HT1080 (cell line): ENCODE results near the gene RNF157. TPM values are rescaled to one million over a fixed set of nuclear protein-coding genes. Genes with fewer than 3 reads are reported as not detected.
A peak's percentile ranks its signal among the peaks of the same experiment; 100 is the strongest.

Experiments used
- DNase-seq: peaks from one replicate; pipeline ENCODE4 v3.0.0-alpha.2; 2015; ENCODE audit warnings: low read depth
- polyA plus RNA-seq, 2 experiments: library from polyadenylated mRNA; depleted of rRNA; stranded (reverse); fragments of >200 nt; gene quantifications; 2 replicates each; pipeline ENCODE4 v1.2.3, GENCODE V29; 2015
- total RNA-seq: library from RNA; depleted of rRNA; stranded (reverse); fragments of >200 nt; shearing (Covaris generic); gene quantifications from 2 replicates; pipeline ENCODE4 v1.2.3, GENCODE V29; 2014; rRNA removed

RNF157 gene
- 0.10 and 0.23 TPM in 2 replicates for total RNA-seq
- polyA plus RNA-seq (2015; cell fraction: cytosol; rRNA removed) = 0.53 and 2.0 TPM in 2 replicates
- 0.39 and 0.78 TPM in 2 replicates for polyA plus RNA-seq (2015; cell fraction: nucleus; rRNA removed)

DNA sequence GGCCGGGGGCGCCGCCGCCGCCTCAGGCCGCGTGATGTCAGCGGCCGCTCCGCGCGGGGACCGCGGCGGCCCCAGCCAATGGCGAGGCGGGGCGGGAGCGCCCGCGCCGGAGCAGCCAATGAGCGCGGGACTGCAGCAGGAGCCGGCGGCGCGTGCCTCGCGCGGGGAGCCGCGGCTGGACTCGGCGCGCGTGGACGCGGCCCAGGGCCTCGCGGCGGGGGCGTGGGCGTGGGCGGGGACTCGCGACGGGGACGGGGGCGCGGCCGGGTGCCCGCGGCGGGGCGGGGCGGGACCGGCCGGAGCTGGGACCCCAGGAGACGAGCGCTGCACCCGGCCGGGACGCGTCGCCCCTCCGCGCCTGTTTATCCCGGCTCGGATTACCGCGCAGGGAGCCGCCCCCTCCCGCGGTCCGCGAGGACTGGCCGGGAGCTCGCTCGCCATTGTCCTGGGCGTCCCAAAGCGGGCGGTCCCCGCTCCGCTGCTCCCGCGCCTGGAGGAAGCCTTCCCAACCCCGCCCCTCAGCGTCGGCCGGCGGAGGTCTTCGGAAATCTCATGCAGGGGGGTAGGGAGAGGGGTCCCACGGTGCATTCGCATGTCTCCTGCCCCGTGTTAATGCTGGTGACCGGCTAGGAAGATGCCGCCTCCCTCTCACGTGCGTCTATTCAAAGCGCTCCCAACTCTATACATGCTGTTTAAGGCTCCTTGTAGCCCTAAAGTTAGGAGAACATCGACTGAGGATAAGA is at the start of gene RNF157:
RNF157 (minus strand) TSS at position 33 of the 743 bp plus-strand sequence. CDS start 253 bp downstream, outside the sequence.
- DNase-seq = no peak

DNA sequence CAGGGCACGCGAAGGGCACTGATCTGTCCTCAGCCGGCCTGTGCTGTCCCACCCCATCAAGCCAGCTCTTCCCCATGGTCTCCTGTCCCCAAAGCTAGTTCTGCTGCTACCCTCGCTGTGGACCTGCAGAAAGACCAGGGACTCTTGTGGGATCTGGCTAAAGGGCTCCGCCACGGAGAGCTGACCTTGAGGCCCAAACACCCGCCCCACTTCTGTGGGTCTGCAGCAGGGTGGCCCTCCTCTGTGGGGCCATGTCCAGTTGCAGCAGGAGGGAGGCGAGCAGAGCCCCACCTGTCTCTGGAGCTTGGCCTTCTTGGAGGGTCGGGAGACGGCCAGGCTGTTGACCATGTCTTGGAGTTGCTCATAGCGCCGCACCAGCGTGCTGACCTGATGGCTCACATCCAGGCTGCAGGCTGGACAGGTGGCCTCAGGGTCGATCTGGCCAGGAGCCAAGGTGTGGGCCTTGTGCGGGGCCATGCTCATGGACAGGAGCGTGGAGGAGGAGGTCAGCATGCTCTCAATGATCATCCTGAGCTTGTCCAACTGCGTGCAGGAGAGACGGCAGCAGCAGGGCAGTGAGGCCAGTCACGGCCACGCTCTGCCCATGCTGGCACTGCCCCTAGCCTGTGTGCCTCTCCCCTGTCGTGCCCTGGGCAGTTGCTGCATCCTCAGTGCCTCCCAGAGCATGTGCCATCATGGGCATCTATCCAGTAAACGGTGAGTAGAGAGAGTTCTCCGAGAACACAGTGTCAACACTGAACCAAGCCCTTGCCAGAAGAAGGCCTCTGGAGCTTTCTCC is 41.5 kb upstream of the RNF157 start:
- no peak for DNase-seq

DNA sequence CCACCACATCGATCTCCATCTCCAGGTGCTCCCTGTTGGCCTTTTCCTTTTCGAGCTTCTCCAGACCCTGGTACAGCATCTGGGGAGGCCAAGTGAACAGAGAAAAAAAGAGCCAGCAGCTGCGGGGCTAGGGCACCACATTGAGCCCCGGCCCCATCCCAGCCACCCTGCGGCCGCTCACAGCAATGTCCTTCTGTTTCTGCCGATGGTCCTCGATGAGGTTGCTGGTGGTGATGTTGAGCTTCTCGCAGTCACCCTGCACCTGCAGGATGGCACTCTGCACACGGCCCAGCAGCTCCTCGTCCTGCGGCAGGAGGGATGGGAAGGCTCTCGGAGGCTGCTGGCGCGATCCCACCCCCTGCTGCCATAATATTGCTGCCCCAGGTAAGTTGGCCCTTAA is 40.4 kb upstream of the RNF157 start:
- DNase-seq = no peak

DNA sequence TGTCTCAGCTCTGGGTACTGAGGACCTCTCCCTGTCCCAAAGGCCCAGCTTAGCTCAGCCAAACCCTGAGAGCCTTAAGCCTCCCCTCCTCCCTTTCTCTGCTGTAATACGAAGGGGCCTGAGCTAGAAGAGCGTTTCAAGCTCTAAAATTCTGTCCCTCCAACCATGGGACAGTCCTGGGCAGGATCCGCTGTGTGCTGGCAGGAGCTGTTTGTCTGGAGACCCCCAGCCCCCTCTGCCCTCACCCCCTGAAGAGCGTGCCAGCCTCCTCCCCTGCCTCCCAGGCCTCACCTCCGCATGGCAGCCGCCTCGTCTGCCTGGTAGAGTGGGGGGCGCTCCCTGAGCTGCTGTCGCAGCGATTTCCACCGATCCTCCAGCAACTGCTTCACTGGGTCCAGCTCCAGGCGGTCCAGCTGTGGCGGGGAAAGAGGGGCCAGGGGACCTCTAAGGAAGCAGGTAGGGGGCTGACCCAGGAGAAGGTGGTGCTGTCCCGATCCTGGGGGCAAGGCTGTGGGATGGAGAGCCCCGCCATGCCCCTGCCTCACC is 39.5 kb upstream of the RNF157 start:
- no peak for DNase-seq

DNA sequence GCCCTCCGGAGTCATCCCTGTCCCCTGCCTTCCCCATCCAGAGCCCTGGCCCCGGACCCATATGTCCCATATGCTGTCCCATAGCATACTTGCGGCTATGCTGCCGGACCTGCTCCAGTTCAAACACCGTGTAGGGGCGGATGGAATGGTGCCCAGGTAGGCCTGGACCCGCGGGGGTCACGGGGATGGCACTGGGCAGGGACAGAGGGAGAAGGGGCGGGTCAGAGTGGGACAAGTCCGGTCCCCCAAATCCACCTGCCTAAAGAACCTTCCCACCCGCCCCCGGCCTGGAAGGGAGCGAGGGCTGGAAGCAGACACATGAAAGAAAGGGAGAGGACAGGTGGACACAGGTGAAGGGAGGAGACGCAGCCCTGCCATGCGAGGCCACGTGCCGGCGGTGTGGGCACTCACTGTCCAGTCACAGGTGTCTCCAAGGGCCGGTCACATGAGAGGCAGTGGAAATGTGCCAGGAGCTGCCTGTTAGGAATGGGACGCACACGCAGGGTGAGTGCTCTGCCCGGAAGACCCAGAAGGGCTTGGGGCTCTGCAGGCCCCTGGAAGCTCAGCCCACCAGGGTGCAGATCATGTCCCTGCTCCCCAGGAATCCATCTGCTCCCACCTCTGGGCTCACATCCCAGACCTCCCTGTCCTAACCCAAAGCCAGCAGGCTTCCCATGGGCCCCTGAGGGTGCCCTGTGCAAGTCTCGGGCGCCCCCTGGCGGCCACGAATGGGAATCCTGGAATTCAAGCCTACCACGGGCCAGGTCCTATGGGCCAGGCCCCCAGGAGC is 38.9 kb upstream of the RNF157 start:
- DNase-seq = peak; percentile 73

DNA sequence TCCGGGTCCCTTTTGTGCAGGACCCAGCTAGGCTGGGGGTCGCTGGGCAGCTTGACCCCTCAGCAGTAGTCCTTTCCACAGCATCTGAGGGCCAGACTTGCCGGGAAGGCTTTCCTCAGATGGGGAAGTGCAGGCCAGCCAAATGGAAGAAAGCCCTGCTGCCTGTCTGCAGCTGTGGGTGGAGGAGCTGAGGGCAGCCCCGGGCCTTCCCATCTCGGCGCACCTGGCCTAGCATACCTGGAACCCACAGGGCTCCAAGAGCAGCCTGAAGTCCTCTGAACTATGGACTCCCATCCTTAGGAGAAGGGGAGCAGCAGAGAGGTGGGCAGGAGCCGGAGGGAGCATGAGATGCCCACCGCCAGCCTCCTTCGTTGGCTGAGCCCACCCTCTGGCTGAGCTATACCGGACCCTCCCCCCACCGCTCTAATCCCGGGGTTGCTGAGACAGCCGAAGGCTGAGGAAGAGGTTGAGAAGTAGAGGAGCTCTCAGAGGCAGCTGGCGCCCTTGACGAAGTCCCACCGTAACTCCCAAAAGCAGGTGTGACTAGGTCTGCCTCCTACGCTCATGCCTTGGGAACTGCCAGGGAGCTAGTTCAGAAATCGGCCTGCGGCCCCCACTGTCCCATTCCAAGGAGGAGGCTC is 38.1 kb upstream of the RNF157 start:
- DNase-seq = no peak

DNA sequence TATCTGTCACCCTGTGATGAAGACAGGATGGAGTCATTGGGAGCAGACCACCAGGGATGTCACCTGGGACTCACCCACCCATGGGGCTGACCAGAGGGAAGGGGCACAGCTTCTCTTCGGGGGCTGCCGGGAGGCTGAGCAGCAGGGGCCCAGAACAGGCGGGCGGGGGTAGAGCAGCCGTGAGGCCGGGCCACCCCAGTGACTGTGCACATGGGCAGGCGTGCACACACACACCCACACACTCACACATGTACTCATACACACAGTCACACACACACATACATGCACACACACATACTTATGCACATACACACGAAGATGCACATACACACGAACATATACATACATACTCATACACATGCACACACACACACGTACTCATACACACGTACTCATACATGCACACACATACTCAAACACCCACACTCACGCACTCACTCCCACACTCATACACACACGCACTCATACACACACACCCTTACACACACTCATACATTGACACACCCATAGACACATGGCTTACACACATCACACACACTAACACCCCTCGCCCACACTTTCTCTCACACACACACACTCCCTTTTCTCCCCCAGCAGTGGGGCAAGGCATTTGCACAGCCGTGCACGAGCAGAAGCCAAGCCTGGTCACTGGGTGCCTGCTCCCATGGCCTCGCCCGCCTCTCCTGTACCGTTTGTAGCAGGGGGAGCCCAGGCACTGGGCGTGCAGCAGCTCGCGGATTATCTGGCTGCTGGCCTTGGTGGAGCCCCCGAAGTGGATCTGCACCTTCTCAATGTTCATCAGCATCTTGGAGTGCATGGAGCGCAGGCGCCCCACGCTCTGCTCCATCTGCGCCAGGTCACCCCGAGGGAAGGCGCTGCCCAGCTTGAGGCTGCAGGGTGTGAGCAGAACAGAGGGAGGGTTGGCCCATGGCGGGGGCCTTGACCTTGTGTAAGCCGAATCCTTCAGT is 37.3 kb upstream of the RNF157 start:
- DNase-seq = no peak

DNA sequence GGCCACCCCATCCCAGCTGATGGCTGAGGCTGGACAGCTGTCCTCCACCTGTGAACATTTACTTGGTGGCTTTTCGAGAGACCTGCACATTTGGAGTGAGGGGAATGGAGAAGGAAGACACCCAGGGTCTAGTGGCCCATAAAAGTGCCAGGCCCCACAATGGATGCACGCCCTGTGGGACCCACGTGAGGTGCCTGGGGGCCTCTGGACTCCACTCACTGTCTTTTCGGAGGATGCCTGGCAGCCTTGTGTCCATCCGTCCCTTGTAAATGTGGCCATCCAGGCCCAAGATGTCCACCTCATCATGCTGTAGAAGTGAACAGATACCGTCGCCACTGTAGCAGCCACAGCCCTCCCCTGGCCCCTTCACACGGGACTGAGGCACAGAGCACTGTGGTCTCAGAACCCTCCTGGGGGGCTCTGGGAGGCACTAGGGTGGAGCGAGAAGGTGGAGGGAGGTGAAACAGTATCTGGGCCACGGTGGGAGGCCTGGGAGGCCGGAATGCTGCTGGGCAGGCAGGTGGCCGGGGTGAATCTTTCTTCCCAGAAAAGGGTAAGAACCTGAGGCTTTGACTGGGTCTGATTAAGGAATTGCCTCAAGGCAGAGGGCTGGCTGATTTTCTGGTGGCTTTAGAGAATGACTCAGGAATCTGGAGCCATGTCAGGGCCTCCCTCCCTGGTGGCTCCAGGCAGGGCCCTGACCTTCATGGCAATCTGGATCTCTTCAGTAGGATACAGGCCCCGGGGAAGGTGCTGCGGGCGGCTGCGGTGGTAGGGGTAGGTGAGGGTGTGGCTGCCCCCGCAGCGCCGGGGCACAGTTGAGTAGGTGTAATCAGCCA is 36.4 kb upstream of the RNF157 start:
- DNase-seq = no peak

DNA sequence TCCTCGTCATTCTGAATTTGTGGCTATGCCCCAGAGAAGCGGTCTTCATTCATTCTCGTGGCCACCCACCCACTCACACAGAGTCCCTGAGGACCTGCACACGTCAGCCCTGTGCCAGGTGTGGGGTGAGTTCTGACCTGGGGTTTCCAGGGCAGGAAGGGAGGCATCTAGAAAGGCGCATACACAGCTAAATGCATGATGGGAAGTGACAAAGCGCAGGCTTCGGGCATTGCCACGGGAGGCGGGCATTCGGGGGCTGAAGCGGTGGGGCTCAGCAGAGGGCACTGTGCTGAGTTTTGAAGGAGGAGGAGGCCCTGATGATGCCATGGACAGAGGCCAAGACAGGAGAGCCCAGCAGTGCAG is 35.8 kb upstream of the RNF157 start:
- no peak for DNase-seq

DNA sequence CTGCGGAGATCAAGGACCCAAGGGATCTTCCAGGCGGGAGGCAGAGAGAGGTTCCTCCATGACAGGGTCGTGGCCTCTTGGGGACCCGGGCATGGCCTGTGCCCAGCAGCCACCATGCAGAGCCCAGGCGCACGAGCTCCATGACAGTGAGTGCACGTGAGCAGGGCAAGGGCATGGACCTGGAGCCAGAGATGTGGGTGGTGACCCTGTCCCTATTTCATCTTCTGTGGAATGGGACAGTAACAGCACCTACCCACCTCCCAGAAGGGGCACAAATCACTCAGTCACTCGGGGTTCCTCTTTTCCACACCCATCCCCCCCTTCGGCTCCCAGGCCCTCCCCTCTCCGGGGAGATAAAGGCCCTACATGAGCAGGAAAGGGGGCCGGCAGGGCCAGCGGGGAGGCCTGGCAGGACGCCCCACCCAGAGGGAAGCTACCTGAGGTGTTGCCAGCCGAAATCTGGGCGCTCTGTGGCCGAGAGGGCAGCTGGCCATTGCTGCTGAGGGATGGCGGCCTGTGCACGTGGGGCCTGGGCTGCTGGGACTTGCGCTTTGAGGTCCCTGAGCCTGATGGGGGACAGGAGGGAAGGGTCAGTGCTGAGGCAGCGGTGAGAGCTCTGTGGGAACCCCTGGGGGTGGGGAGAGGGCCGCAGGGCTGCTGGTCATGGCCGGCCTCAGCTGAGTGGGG is 35.2 kb upstream of the RNF157 start:
- no peak for DNase-seq

DNA sequence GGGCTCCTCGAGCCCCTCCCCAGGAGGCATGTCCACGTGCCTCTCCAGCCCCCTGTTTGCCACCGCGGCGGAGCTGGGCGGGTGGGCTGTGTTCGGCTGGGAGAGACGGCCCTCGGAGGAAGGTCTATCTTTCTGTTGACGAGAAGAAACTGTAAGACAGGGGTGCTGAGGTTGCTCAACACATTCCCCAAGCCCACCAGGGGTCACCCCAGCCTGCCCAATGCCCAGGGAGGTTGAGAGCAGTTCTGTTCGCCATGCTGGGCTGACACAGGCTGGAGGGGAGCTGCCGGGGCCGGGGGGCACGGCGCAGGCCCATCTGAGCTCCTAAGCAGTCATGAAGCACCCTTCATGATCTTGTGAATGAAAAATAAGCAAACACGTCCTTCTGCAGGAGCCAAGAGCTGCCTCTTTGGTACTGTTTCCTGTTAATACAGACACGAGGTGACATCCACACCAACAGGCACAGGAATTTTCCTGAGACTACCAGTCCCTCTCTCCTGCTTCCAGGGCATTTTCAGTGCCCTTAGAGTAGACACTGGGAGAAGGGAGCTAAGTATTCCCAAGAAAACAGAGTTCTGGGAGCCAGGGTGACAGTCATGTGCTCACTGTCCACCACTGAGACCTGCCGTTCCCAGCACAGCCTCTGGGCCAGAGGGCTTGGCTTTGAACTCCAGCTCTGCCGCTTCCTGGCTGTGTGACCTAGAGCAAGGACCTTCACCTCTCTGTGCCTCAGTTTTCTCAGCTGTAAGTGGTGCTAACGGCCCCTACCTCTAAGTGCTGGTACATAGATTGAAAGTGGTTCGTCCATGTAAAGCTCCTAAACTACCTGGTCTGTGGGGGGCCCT is 34.0 kb upstream of the RNF157 start:
- no peak for DNase-seq

DNA sequence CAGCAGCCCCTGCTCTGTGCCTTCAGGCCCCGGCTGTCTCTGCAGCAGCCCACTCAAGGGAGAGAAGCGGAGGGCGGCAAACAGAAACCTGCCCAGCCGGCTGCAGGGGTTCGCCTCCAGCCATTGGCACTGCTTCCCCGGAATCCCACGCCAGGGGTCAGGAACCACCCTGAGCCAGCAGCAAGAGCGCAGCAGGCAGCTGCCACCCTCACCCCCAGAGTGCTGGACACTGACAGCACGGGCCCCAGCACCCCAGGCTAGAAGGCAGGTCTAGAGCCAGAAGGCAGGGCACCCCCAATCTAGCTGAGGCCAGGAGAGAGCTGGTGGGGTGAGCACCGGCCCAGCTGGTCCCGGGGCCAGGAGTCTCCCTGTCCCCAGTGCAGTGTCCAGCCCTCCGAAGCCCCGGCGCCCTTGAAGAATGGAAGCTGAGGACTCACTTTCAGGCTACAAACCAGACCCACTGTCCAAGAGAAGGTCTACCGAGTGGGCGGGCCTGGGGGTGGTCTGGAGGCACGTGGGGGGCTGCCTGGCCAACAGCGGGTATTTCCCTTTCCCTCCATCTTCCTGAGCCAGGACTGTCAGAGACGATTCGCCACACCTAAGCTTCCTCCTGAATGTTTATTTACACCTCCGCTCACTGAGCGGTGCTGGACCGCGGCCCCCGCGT is 33.3 kb upstream of the RNF157 start:
- no peak for DNase-seq

DNA sequence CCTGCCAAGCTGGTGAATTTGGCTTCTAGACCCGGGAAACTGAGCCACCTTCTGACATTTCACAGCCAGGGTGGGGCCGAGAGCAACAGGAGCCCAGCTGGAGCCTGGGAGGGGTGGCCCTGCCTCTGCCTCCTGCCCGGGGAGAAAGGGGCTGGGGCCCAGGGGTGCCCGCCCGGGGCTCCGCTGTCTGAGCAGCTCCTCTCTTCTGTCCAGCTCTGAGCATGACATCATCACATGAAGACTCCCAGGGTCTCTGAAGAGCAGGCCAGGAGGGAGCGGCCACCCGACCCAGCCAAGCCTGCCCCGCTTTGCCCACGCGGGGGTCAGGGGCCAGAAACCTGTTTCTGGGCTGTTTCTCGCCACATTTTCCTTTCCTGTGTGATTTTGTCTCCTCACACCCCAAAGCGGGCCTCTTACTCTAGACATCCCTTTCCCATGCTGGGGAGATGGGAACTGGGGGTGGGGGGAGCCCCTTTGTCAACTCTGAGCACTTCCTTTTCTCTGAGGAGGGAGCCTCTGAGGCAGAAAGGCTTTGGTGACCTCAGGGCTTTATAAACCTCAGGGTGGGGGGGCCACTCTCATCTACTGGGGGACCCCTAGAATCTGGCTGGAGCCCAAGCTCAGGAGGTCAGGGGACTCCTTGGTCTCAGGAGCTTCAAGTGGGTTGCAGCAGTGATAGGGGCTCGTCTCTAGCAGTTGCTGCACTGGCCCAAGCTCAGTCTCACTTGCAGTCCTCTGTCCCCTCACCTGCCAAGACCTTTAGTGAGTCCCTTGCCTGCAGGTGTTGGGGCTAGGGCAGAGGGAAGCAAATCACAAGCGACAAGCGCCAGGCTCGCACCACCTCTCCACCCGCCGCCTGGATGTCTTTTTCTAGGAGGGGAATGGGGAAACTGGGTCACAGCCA is 32.5 kb upstream of the RNF157 start:
- no peak for DNase-seq

DNA sequence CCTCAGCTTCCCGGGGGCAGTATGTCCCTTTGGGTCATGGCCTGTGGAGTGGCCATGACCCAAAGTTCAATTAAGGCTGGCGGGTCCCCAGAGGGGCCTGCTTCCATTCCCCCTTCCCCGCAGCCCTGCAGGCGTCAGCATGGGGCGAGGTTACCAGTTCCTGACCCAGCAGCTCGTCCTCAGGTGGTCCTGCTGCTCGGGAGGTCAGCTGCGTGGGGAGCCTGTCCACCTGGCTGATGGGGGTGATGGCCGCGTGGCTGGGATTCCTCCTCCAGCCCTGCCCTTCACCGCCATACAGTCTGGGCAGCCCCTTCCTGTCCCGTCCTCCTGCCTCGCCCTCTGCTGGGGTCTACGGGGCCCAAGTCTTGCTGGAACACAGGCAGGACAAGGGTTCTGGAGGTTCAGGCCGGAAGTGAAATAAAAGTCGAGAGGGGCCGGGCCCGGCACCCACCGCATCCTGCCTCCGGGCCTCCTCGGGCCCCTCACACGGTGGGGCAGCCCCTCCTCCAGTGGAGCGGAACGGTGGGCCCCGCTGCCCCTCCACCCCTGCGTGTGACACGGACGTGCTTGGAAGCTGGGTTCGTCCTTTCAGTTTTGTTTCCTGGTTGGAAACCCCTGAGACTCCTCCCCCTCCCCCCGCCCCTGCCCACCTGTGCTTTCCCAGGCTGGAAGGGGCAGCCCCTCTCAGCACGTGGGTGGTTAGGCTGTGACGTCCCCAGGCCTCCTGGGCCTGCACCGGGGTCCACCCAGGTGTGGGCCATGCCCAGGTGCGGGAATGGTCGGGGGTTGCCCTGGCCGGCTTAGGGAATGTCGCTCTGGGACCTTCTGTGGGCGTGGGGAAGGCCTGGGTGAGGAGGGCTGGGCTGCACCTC is 31.6 kb upstream of the RNF157 start:
- no peak for DNase-seq
